Measurements from ENCODE around the gene PXDN.

Gene PXDN

DNA sequence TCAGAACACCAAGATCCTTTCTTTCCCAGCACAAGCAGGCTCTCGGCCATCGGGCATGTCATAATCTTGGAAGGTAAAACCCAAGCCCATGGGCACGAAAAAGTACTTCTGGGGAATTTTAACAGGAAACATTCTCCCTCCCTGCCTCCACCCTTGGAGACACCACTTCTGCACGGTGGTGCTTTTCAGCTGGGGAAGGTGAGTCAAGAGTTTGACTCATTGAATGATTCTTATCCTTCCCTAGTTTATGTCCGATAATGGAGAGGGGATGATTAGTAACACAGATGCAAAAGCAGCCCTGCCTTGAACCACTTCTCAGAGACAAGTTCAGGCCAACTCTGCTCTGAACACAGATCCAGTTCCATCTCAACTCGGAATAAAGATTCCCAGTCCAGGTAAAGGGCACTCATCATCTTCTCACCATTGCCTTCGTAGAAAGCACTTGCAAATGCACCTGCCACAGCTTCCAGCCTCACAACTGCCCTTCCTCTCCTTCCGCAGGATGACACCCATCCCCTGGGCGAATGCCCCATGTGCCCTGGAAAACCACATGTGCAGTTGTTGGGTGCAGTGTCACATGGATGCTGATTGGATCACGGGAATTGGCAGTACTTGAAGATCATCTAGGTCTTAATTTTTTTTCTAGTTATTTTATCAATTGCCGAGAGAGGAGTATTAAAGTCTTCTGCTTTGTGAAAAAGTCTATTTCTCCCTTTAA is 136.2 kb downstream of the PXDN start:
- DNase-seq (ENCODE audit: low read depth): no peak

DNA sequence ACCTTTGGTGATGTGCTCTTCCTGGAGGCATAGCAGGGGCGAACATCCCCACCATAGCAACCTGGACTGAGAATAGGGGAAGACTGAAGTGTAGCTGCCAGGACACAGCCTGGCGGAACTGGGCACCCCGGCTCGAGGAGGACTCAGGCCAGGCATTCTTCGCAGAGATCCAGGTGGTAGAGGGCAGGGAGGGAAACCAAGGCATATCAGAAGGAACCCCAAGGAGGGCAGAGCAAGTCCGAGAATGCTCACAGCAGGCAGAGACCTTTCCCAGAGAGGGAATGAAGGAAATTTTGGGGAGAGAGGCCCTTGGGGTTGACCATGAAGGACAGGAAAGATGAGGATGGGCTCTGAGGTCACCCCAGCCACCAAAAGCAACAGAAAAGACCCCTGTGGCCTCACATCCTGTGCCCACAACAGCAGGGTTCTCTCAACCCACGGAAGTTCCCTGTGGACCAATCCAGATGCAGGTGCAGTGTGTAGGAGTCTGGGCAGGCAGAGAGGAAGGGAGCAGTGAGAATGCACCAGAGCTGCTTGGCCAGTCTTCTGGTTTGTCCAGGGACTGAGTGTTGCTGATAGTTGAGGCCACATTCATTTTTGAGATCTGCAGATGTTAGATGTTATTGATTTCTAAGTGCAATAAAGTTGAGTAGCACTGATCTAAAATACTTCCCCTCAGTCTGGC is 136.9 kb downstream of the PXDN start:
- TF ChIP-seq, protein P1, sequence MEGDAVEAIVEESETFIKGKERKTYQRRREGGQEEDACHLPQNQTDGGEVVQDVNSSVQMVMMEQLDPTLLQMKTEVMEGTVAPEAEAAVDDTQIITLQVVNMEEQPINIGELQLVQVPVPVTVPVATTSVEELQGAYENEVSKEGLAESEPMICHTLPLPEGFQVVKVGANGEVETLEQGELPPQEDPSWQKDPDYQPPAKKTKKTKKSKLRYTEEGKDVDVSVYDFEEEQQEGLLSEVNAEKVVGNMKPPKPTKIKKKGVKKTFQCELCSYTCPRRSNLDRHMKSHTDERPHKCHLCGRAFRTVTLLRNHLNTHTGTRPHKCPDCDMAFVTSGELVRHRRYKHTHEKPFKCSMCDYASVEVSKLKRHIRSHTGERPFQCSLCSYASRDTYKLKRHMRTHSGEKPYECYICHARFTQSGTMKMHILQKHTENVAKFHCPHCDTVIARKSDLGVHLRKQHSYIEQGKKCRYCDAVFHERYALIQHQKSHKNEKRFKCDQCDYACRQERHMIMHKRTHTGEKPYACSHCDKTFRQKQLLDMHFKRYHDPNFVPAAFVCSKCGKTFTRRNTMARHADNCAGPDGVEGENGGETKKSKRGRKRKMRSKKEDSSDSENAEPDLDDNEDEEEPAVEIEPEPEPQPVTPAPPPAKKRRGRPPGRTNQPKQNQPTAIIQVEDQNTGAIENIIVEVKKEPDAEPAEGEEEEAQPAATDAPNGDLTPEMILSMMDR (conservative IDR thresholded peaks at IDR 0.05; ENCODE audit: low read length): no peak
- no peak for DNase-seq (ENCODE audit: low read depth)
- no peak overlapping the region for H3K4me3 ChIP-seq (ENCODE audit: low read length)

More for the DNA sequence above, 136.2 kb downstream of the PXDN start:
- TF ChIP-seq, protein P1 (conservative IDR thresholded peaks at IDR 0.05; ENCODE audit: low read length): no peak
- no peak overlapping the region for H3K4me3 ChIP-seq (ENCODE audit: low read length)

DNA sequence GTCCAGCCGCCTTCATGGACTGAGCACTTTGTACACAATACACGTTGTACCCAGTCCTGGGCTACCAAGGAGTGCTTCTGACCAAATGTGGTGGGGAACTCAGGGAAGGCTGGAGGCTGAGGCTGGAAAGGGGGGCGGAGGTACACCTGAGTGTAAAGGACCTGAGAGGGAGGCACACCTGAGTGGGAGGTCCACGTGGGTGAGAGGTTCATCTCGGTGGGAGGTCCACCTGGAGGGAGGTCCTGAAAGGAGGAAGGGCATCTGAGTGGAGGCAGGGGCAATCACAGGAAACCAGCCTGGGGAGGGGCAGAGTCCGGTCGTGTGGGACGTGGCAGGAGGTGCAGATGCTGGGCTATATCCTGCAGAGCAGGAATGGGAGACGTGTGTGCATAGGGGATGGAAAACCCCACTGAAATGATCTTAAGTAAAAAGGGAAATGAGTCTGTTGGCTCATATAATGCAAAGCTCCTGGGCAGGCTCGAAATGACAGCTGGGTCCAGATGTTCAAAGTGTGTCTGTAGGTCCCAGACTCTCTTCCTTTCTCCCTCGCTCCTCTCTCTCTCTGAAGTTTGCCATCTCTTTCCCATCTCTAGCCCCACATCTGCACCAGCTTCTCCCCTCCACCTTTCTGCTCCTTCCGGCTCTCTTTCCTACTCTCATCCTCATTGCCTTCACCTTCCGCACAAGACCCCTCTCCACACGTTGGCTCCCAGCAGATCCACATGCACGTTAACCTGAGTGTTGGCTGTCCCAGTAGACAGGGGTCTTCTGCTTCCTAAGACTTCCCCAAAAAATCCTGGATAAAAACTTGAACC is 137.7 kb downstream of the PXDN start:
- no peak for DNase-seq (ENCODE audit: low read depth)
- TF ChIP-seq, protein P1 (conservative IDR thresholded peaks at IDR 0.05; ENCODE audit: low read length): no peak
- no peak overlapping the region for H3K4me3 ChIP-seq (ENCODE audit: low read length)

DNA sequence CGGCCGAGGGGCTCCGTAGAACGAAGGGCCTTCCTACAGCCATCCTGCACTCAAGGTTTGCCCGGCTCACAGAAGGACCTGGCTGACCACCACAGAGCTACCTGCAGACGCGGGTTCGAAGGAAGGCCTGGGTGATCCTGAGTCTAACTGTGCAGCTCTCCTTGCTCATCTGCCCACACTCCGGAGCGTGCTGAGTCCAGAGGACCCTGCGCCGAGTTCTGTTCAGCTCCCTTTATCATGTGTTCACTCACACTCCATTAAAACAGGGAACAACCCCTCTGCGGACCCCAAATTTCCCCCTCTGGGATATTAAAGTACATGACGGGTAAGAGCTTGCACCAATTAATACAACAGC is 138.3 kb downstream of the PXDN start:
- no peak overlapping the region for H3K4me3 ChIP-seq (ENCODE audit: low read length)
- DNase-seq (ENCODE audit: low read depth): no peak
- TF ChIP-seq, protein P1 (conservative IDR thresholded peaks at IDR 0.05; ENCODE audit: low read length): no peak

DNA sequence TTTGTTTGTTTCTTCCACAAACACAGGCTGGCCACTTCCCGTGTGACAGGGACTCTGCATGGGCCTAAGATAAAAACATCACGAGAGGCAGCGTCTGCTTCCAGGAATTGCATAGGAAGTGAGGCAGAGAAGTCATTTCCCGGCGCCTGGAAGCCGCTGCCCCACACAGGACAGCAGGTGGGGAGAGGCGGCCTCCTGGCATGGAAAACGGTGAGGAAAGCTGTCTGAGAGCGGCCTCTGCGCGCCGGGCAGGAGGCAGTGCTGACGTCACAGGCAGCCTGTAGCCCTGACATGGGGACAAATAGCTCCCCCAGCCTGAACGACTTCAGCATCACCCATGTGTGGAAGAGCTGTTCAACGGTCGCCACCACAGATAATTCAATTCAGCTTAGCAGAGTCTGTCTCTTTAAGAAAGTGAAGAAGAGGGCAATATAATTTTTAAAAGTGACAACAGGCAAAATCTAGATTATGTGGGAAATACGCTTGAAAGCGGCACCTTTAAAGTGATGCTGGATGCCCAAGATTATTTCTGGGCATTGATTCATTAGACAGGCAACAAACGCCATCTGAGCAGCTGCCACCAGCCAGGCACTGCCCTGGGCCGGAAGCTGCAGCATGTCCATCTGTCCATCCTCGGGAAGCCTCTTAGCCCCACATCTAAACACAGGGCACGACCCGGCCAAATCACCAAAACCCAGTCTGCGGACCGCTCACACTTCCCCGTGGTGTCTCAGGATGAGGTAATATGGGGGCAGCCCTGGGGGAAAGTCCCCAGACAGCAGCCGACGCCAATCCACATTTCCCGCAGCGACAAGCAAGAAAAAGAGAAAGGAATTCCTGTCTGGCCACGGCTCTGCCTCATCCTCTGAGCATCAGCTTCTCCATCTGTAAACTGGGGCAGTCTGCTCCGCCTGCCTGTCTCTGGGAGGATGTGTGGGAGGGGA is 138.9 kb downstream of the PXDN start:
- TF ChIP-seq, protein P1 (conservative IDR thresholded peaks at IDR 0.05; ENCODE audit: low read length): no peak
- peak overlapping the region; percentile 32 for H3K4me3 ChIP-seq (ENCODE audit: low read length)
- peak; percentile 43 for DNase-seq (ENCODE audit: low read depth)

DNA sequence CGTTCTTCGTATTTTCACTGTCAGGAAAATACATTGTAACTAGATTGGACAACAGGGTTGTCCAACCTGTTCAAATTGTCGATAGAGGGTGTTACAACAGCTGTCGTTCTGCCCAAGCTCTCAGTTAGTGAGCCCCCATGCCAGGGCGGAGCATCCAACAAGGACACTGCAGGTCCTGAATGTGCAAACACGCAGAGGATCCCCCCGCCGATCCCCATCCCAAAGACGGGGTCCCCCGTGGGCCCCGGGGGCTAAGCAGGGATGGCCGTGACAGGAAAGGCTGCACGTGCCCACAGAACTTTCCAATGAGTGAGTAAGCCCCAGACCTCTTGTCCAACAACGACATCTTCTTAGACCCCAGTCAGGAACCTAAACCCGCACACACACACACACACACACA is 140.8 kb downstream of the PXDN start:
- TF ChIP-seq, protein P1 (conservative IDR thresholded peaks at IDR 0.05; ENCODE audit: low read length): no peak
- H3K4me3 ChIP-seq (ENCODE audit: low read length): no peak overlapping the region
- DNase-seq (ENCODE audit: low read depth): no peak
